RCC 7860 (cell line): ENCODE data around the gene OR2T2.
"Not testable (repeated sequence)": the region's sequence is repeated elsewhere in the genome, so short reads cannot be mapped to it uniquely, and the experiment has no call there.

Source experiments
- DNase-seq: peaks from one replicate; pipeline ENCODE4 v3.0.0-alpha.2; 2015; ENCODE audit warnings: low spot score
- FAIRE-seq: peaks from 2 replicates; lab custom pipeline; 2012; peaks lifted over from hg19 to GRCh38; lab: Jason Lieb, UNC

Gene OR2T2

GRCh38 chr1:248449821-248450465, 4.5 kb downstream of the OR2T2 start:
- not testable (repeated sequence) for FAIRE-seq

GRCh38 chr1:248450466-248451145, 5.2 kb downstream of the OR2T2 start:
- not testable (repeated sequence) for FAIRE-seq, DNase-seq

More at GRCh38 chr1:248449821-248450465, 4.5 kb downstream of the OR2T2 start:
- DNase-seq = not testable (repeated sequence)

- FAIRE-seq = not testable (repeated sequence)
These were observed 8.2 kb downstream of the OR2T2 start for GRCh38 chr1:248453619-248454018.

DNA sequence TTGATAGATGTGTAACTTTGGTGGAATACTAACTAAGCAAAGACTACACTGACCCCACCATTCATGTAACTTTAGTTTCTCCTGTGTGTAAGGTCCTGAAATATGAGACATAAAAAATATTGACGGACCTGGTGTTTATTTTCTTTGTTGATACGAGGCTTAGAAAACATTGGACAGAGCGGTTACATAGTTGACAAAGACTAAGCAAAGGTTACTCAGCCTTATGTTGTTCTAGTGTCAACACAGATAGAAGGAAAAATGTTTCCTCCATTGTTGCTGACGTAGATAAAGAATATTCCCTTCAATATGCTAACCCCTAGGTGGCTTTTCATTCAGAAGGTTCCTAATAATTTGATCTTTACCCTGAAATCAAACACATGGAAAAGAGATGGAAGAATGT, 9.6 kb downstream of the OR2T2 start:
- not testable (repeated sequence) for FAIRE-seq, DNase-seq

More at GRCh38 chr1:248453619-248454018, 8.2 kb downstream of the OR2T2 start:
- DNase-seq = not testable (repeated sequence)

GRCh38 chr1:248456635-248457034, 11.2 kb downstream of the OR2T2 start:
- FAIRE-seq, DNase-seq: not testable (repeated sequence)

- not testable (repeated sequence) for FAIRE-seq, DNase-seq
These were observed 13.7 kb downstream of the OR2T2 start for GRCh38 chr1:248459117-248459516.

GRCh38 chr1:248471154-248471553, 25.7 kb downstream of the OR2T2 start:
- FAIRE-seq (no peak), DNase-seq (no peak)

GRCh38 chr1:248472111-248472510, 26.7 kb downstream of the OR2T2 start:
- not testable (repeated sequence) for FAIRE-seq

GRCh38 chr1:248473051-248473450, 27.6 kb downstream of the OR2T2 start, which contains the start of gene OR2T3:
OR2T3 (plus strand) TSS chr1:248473351; CDS start chr1:248473351, 0 bp downstream.
- not testable (repeated sequence) for DNase-seq, FAIRE-seq

More at GRCh38 chr1:248472111-248472510, 26.7 kb downstream of the OR2T2 start:
- not testable (repeated sequence) for DNase-seq

DNA sequence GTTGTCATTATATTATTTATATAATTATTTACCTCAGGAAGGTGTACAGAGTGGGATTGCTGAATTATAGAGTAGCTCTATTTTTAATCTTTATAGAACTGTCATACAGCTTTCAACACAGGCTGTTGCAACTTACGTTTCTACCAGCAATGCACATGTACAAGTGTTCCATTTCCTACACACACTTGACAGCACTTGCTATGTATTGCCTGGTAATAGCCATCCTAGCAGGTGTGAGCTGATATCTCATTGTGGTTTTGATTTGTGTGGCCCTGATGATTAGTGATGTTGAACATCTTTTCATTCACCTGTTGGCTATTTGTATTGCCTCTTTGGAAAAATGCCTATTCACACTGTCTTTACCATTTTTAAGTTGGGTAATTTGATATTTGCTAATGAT, 30.2 kb downstream of the OR2T2 start:
- not testable (repeated sequence) for DNase-seq, FAIRE-seq

DNA sequence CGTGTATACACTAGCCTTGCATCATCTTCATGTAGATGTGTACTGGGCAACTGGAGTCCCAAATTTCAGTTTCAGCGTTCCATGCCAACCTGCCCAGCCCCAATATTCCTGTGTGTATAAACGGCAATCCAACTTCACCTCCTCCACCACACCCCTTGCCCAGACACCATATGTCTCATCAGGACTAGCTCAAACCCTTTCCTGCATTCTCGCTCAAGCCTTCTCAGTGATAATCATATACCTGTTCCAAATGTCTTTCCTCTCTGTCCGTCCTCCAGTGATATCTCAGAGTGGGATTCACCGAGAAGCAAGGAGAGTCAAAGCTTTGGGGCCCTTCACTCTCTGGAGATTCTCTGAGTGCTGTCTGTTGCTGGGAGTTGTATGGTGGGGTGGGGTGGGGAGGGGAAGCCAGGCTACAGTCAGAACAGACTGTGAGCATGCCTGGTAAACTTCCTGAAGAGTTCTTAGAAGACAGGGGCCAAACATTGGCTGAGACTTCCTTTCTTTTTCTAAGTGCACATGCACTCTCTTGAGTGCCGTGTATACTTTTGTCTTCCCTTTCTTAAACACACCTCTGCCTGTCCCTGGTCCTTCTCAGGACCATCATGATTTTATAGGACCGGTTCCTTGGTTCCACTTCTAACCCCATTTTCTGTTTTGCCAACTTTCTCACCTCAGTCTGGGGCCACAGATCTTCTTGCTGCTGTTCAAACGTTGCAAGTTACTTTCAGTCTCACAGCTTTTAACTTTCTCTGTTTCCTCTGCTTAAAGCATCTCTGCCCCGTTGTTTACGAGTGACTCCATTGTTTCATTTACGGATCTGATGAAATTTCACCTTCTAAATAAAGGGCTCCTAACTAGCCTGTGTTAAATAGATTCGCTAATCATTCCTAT, 36.5 kb downstream of the OR2T2 start:
- FAIRE-seq, DNase-seq: not testable (repeated sequence)

- FAIRE-seq, DNase-seq: not testable (repeated sequence)
These were observed 42.9 kb downstream of the OR2T2 start, which contains the start of gene OR2T5 for GRCh38 chr1:248488289-248488688. OR2T5 (plus strand) TSS chr1:248488589; CDS start chr1:248488589, 0 bp downstream.

DNA sequence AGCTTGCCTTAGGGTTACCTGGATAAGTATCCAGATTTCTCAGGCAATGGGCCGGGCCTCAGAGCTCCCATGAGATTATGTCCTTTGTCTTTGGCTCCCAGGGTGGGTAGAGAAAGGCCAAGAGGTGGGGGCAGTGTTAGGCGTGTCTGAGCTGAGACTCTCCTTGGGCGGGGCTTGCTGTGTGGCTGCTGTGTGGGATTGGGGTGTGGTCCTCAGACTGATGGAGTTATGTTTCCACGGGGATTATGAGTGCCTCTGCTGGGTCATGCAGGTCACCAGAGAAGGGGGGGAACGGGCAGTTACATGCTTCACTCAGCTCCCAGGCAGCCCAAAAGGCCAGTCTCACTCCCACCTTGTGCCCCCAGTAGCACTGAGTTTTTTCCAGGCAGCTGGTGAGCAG, 51.2 kb downstream of the OR2T2 start:
- FAIRE-seq, DNase-seq: not testable (repeated sequence)

DNA sequence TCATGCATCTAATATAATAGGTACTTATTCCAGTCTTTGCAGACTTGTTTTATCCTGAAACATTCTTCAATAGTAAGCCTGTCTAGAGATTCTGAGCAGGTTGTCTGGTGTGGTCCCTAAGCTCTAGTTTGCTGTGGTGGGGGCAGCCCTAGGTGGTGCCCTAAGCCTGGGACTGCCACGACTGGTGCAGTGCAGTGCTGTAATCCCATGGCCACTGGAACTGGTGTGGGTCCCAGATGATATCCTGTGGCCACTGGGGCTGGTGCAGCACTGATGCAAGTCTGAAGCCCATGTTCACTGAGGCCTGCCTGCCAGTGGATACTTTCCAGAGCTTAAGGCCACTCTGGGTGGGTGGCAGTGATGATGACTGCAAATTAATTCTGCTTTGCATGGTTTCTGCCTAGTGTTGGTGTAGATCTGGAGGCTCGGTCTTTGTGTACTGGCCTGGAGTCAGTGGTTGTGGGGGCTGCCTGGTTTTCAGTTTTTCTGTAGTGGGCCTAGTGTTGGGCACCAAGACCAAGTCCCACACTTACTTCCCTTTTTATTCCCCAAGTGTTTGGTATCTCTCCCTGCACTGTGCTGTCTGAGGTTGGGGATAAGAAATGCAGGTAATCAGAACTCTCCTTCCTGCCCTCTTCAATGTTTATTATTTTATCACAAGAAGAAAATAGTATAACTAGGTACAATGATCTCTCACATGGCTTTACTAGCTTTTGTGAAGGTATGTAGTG, 55.0 kb downstream of the OR2T2 start:
- not testable (repeated sequence) for FAIRE-seq, DNase-seq
